Karpas-422 (cell line): ENCODE measurements around the gene NOB1. TPM values are rescaled to one million over a fixed set of nuclear protein-coding genes. Genes with fewer than 3 reads are reported as not detected.

ENCODE experiments used
- DNase-seq: peaks from one replicate; pipeline ENCODE4 v3.0.0-alpha.2; 2015
- H2AFZ ChIP-seq: fragments of 200-600 bp; sonication (generic); 2 replicates; pipeline ENCODE4 v1.6.1; 2014; ENCODE audit warnings: antibody characterized with exemption, low read length, mixed read lengths
- H3K27ac ChIP-seq: fragments of 200-600 bp; sonication (generic); 2 replicates; pipeline ENCODE4 v1.5.1; 2014; ENCODE audit warnings: mild to moderate bottlenecking, low read length, moderate library complexity
- H3K27me3 ChIP-seq: fragments of 200-600 bp; sonication (generic); 2 replicates; pipeline ENCODE4 v1.6.1; 2014; ENCODE audit warnings: low read length, mixed read lengths
- H3K36me3 ChIP-seq: fragments of 200-600 bp; sonication (generic); 2 replicates; pipeline ENCODE4 v1.6.1; 2014; ENCODE audit warnings: low read length, mixed read lengths; ENCODE audit not compliant: insufficient read depth
- H3K4me1 ChIP-seq: fragments of 200-600 bp; sonication (generic); 2 replicates; pipeline ENCODE4 v1.6.1; 2014; ENCODE audit warnings: mild to moderate bottlenecking, low read length, mixed read lengths
- H3K4me2 ChIP-seq: fragments of 200-600 bp; sonication (generic); 2 replicates; pipeline ENCODE4 v1.6.1; 2014; ENCODE audit warnings: low read length, low read depth, mild to moderate bottlenecking; ENCODE audit not compliant: poor library complexity, severe bottlenecking
- H3K4me3 ChIP-seq: fragments of 200-600 bp; sonication (generic); 2 replicates; pipeline ENCODE4 v1.5.1; 2014; ENCODE audit warnings: mild to moderate bottlenecking, antibody characterized with exemption, low read length, mixed read lengths
- H3K79me2 ChIP-seq: fragments of 200-600 bp; sonication (generic); 2 replicates; pipeline ENCODE4 v1.6.1; 2014; ENCODE audit warnings: mild to moderate bottlenecking, low read length, mixed read lengths
- H3K9ac ChIP-seq: fragments of 200-600 bp; sonication (generic); 2 replicates; pipeline ENCODE4 v1.6.0; 2014; ENCODE audit warnings: low read length
- H3K9me2 ChIP-seq: fragments of 200-600 bp; sonication (generic), shearing (Covaris generic); replicated peaks from 2 replicates; pipeline ENCODE4 v1.6.0; 2014; ENCODE audit warnings: mild to moderate bottlenecking, low read length, moderate library complexity; ENCODE audit not compliant: insufficient read depth
- H3K9me3 ChIP-seq: fragments of 300-700, 200-600 bp; sonication (generic); 2 replicates; pipeline ENCODE4 v1.6.1; 2014; ENCODE audit warnings: low read length, mixed read lengths
- H4K20me1 ChIP-seq: fragments of 200-600 bp; sonication (generic); 2 replicates; pipeline ENCODE4 v1.6.1; 2014; ENCODE audit warnings: mild to moderate bottlenecking, antibody characterized with exemption, low read length, low read depth; ENCODE audit not compliant: insufficient read depth
- total RNA-seq: library from RNA; depleted of rRNA; stranded (reverse); fragments of >200 nt; shearing (Covaris generic); gene quantifications from 2 replicates; pipeline ENCODE4 v1.2.3, GENCODE V29; 2014; ENCODE audit warnings: low replicate concordance

NOB1 gene
- total RNA-seq, 1 experiment from 2014 or later, result 50.5 TPM

GRCh38 chr16:69787883-69788282, 33.2 kb upstream of the NOB1 start:
- DNase-seq, result no peak
- Histone ChIP-seq H3K9me3 (no peaks in the 10 kb centered on the region), H3K4me1 (no peaks in the 10 kb centered on the region), H3K79me2 (peaks cover 20% of the 10 kb centered on the region), H3K4me2 (no peak overlapping the region), H2AFZ (no peak overlapping the region), H3K27ac (no peak overlapping the region), H3K4me3 (no peak overlapping the region), H3K27me3 (no peaks in the 10 kb centered on the region), H3K36me3 (0 out of 2 replicates have a peak, but pooled peaks cover 3% of the 10 kb centered on the region), H4K20me1 (no peaks in the 10 kb centered on the region), H3K9me2 (no peaks in the 10 kb centered on the region), H3K9ac (no peak overlapping the region)

- H3K27me3 ChIP-seq, result no peaks in the 10 kb centered on the region
- no peak overlapping the region for H2AFZ ChIP-seq
- H3K9me2 ChIP-seq, result no peaks in the 10 kb centered on the region
- no peaks in the 10 kb centered on the region for H3K4me1 ChIP-seq
- no peaks in the 10 kb centered on the region for H3K9me3 ChIP-seq
- no peaks in the 10 kb centered on the region for H4K20me1 ChIP-seq
- no peak overlapping the region for H3K9ac ChIP-seq
- peaks cover 38% of the 10 kb centered on the region for H3K79me2 ChIP-seq
- DNase-seq, result no peak
- no peak overlapping the region for H3K4me3 ChIP-seq
- no peak overlapping the region for H3K27ac ChIP-seq
- no peak overlapping the region for H3K4me2 ChIP-seq
- H3K36me3 ChIP-seq, result 0 out of 2 replicates have a peak, but pooled peaks cover 3% of the 10 kb centered on the region
Measured at GRCh38 chr16:69784586-69784985, 29.9 kb upstream of the NOB1 start.

- no peak overlapping the region for H2AFZ ChIP-seq
- H3K27ac ChIP-seq, result no peak overlapping the region
Measured at GRCh38 chr16:69781118-69781517, 26.4 kb upstream of the NOB1 start.

DNA sequence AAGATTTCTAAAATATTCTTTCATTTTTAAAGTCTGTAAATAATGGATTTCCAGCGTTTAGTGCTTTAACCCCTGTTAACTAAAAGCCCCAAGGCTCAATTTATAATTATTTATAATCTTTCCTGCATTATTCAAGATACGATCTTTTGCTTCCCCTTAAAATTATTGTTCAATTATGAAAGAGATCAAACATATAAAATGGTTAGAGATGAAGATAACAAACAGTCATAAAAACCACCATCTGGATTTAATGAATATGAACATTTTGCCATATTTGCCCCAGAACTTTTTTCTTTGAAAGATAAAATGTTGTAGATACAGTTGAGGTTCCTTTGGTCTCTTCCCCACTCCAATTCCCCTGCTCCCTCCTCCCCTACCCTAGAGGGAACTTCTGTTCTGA, 25.0 kb upstream of the NOB1 start:
- H2AFZ ChIP-seq, result no peak overlapping the region
- no peak for DNase-seq
- H4K20me1 ChIP-seq, result no peaks in the 10 kb centered on the region
- H3K27me3 ChIP-seq, result no peaks in the 10 kb centered on the region
- peaks cover 4% of the 10 kb centered on the region for H3K4me1 ChIP-seq
- peaks cover 15% of the 10 kb centered on the region; the same call in 1 of the 2 replicates for H3K9me3 ChIP-seq
- peaks cover 66% of the 10 kb centered on the region for H3K79me2 ChIP-seq
- H3K4me2 ChIP-seq, result no peak overlapping the region
- no peak overlapping the region for H3K27ac ChIP-seq
- H3K4me3 ChIP-seq, result no peak overlapping the region
- H3K36me3 ChIP-seq, result peaks cover 15% of the 10 kb centered on the region
- no peak overlapping the region for H3K9ac ChIP-seq
- no peaks in the 10 kb centered on the region for H3K9me2 ChIP-seq

More at GRCh38 chr16:69781118-69781517, 26.4 kb upstream of the NOB1 start:
- H3K4me3 ChIP-seq, result no peak overlapping the region
- H3K4me2 ChIP-seq, result no peak overlapping the region
- H3K79me2 ChIP-seq, result peaks cover 56% of the 10 kb centered on the region
- no peaks in the 10 kb centered on the region for H3K9me2 ChIP-seq
- DNase-seq, result no peak
- no peaks in the 10 kb centered on the region for H3K4me1 ChIP-seq
- no peaks in the 10 kb centered on the region for H4K20me1 ChIP-seq
- H3K36me3 ChIP-seq, result peaks cover 2% of the 10 kb centered on the region
- H3K9me3 ChIP-seq, result peaks cover 2% of the 10 kb centered on the region; the same call in 1 of the 2 replicates
- H3K27me3 ChIP-seq, result no peaks in the 10 kb centered on the region
- no peak overlapping the region for H3K9ac ChIP-seq

- no peaks in the 10 kb centered on the region for H4K20me1 ChIP-seq
Measured at GRCh38 chr16:69775563-69775962, 20.8 kb upstream of the NOB1 start.

DNA sequence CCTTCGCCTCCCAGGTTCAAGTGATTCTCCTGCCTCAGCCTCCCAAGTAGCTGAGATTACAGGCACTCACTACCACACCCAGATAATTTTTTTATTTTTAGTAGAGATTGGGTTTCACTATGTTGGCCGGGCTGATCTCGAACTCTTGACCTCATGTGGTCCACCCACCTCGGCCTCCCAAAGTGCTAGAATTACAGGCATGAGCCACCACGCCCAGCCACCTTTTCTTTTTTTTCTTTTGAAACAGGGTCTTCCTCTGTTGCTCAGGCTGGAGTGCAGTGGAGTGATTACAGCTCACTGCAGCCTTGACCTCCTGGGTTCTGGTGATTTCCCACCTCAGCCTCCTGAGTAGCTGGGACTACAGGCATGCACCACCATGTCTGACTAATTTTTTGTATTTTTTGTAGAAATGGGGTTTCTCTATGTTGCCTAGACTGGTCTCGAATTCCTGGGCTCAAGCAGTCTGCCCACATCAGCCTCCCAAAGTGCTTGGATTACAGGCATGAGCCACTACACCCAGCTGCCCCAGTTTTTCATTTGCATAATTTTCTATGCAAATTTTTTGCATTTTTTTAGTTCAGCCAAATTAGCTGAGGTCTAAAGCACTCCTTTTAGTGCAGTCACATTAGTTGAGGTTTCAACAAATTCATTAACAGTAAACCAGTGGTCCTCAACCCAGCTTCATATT, 18.7 kb upstream of the NOB1 start:
- Histone ChIP-seq H3K27me3 (no peaks in the 10 kb centered on the region), H2AFZ (no peak overlapping the region), H3K36me3 (peaks cover 17% of the 10 kb centered on the region), H3K4me2 (peak overlapping the region; percentile 51), H3K9me3 (peaks cover 15% of the 10 kb centered on the region; the same call in 1 of the 2 replicates), H3K9me2 (no peaks in the 10 kb centered on the region), H3K9ac (peak overlapping the region; percentile 11), H4K20me1 (no peaks in the 10 kb centered on the region), H3K4me1 (peaks cover 62% of the 10 kb centered on the region), H3K4me3 (peak overlapping the region; percentile 28; the same call in 1 of the 2 replicates), H3K27ac (peak overlapping the region; percentile 83), H3K79me2 (peaks cover 81% of the 10 kb centered on the region)
- DNase-seq, result peak; percentile 92

More at GRCh38 chr16:69775563-69775962, 20.8 kb upstream of the NOB1 start:
- Histone ChIP-seq H3K9me3 (peaks cover 15% of the 10 kb centered on the region; the same call in 1 of the 2 replicates), H3K4me1 (peaks cover 45% of the 10 kb centered on the region), H3K4me2 (no peak overlapping the region), H3K79me2 (peaks cover 77% of the 10 kb centered on the region), H3K27ac (peak overlapping the region; percentile 83; the same call in 1 of the 2 replicates), H3K36me3 (peaks cover 17% of the 10 kb centered on the region), H3K27me3 (no peaks in the 10 kb centered on the region), H3K9ac (no peak overlapping the region), H2AFZ (no peak overlapping the region), H3K4me3 (no peak overlapping the region), H3K9me2 (no peaks in the 10 kb centered on the region)
- no peak for DNase-seq

DNA sequence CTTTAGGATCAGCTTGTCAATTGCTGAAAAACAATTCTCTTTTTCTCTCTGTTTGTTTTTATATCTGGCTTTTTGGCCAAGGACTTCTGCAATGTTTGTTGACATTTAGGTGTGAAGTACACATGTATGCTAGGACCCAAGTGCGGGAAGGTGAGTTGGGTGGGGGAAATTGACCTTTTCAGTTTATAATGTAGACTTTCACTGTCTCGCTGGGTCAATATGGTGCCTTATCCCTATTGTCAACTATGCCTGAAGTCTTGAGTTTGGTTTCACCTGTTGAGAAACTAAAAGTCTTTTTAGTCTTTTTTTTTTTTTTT, 16.9 kb upstream of the NOB1 start:
- no peak overlapping the region for H3K9ac ChIP-seq
- no peaks in the 10 kb centered on the region for H4K20me1 ChIP-seq
- peaks cover 17% of the 10 kb centered on the region for H3K36me3 ChIP-seq
- H3K27me3 ChIP-seq, result no peaks in the 10 kb centered on the region
- peaks cover 15% of the 10 kb centered on the region; the same call in 1 of the 2 replicates for H3K9me3 ChIP-seq
- no peak overlapping the region for H3K4me3 ChIP-seq
- peak overlapping the region; percentile 42 for H3K27ac ChIP-seq
- peaks cover 70% of the 10 kb centered on the region for H3K4me1 ChIP-seq
- H2AFZ ChIP-seq, result no peak overlapping the region
- H3K79me2 ChIP-seq, result peaks cover 85% of the 10 kb centered on the region
- no peak for DNase-seq
- no peaks in the 10 kb centered on the region for H3K9me2 ChIP-seq
- H3K4me2 ChIP-seq, result no peak overlapping the region

- no peak for DNase-seq
- H3K4me2 ChIP-seq, result no peak overlapping the region
- no peak overlapping the region for H2AFZ ChIP-seq
- no peaks in the 10 kb centered on the region for H4K20me1 ChIP-seq
- no peaks in the 10 kb centered on the region for H3K9me3 ChIP-seq
- H3K9me2 ChIP-seq, result no peaks in the 10 kb centered on the region
- H3K4me3 ChIP-seq, result no peak overlapping the region
- H3K9ac ChIP-seq, result no peak overlapping the region
- H3K79me2 ChIP-seq, result peaks cover 82% of the 10 kb centered on the region
- no peaks in the 10 kb centered on the region for H3K36me3 ChIP-seq
- peaks cover 62% of the 10 kb centered on the region for H3K4me1 ChIP-seq
- peak overlapping the region; percentile 48 for H3K27ac ChIP-seq
- no peaks in the 10 kb centered on the region for H3K27me3 ChIP-seq
Measured at GRCh38 chr16:69769404-69769803, 14.7 kb upstream of the NOB1 start.
